PC-3 (cell line): ENCODE results near the gene PRRX1. TPM values are rescaled to one million over a fixed set of nuclear protein-coding genes. Genes with fewer than 3 reads are reported as not detected.

Experiments used
- ATAC-seq: fragments of 200-7000 bp; cut with Tn5 transposase; 2 replicates; pipeline ENCODE4 v1.9.1; 2020; ENCODE audit warnings: mild to moderate bottlenecking, moderate library complexity
- BruUV-seq: library from RNA; stranded (reverse); fragments of 400-500 nt; replicated peaks from 2 replicates; lab custom pipeline; 2021; lab: Mats Ljungman, UMichigan
- CTCF ChIA-PET: fragments of 300-600 bp; sonication (Branson Sonifier 250); formaldehyde crosslinking; loops from one replicate; lab custom pipeline; 2022; ENCODE audit warnings: antibody characterized with exemption; lab: Charles Lee
- POLR2A ChIA-PET: fragments of 300-600 bp; sonication (Branson Sonifier 250); formaldehyde crosslinking; loops from one replicate; lab custom pipeline; 2022; ENCODE audit warnings: antibody characterized with exemption; ENCODE audit not compliant: unreplicated experiment; lab: Charles Lee
- DNase-seq: peaks from one replicate; pipeline ENCODE4 v3.0.0-alpha.2; 2015
- H2AFZ ChIP-seq: fragments of 300-600 bp; sonication (generic); 2 replicates; pipeline ENCODE4 v1.6.0; 2016; ENCODE audit warnings: antibody characterized with exemption, low read length
- H3F3A ChIP-seq: fragments of 300-600 bp; sonication (generic); one replicate; pipeline ENCODE4 v1.6.0; 2017; ENCODE audit warnings: antibody characterized with exemption, low read length, control low read depth, mild to moderate bottlenecking; ENCODE audit not compliant: unreplicated experiment
- H3K27ac ChIP-seq: fragments of 300-600 bp; sonication (generic); 2 replicates; pipeline ENCODE4 v1.5.1; 2016; ENCODE audit warnings: mild to moderate bottlenecking, low read length
- H3K27me3 ChIP-seq: fragments of 300-600 bp; sonication (generic); 2 replicates; pipeline ENCODE4 v1.6.1; 2016; ENCODE audit warnings: low read length, mixed read lengths
- H3K36me3 ChIP-seq: fragments of 300-600 bp; sonication (generic); 2 replicates; pipeline ENCODE4 v1.6.1; 2016; ENCODE audit warnings: low read depth, mixed run types, low read length, mixed read lengths
- H3K4me1 ChIP-seq: fragments of 300-600 bp; sonication (generic); 2 replicates; pipeline ENCODE4 v1.5.1; 2016; ENCODE audit warnings: low read length; ENCODE audit not compliant: insufficient read depth
- H3K4me2 ChIP-seq: fragments of 300-600 bp; sonication (generic); 2 replicates; pipeline ENCODE4 v1.6.0; 2016; ENCODE audit warnings: low read length
- H3K4me3 ChIP-seq: fragments of 300-600 bp; sonication (generic); 2 replicates; pipeline ENCODE4 v1.5.1; 2016; ENCODE audit warnings: mild to moderate bottlenecking, low read length, mixed read lengths
- H3K79me2 ChIP-seq: fragments of 300-600 bp; sonication (generic); 2 replicates; pipeline ENCODE4 v1.6.1; 2017; ENCODE audit warnings: low read length, mixed read lengths
- H3K9ac ChIP-seq: fragments of 300-600 bp; sonication (generic); 2 replicates; pipeline ENCODE4 v1.6.0; 2016; ENCODE audit warnings: mild to moderate bottlenecking, low read length
- H3K9me2 ChIP-seq: fragments of 300-600 bp; sonication (generic); replicated peaks from 2 replicates; pipeline ENCODE4 v1.6.1; 2016; ENCODE audit warnings: mixed run types, low read length, mixed read lengths
- H3K9me3 ChIP-seq: fragments of 300-600 bp; sonication (generic); 2 replicates; pipeline ENCODE4 v1.6.1; 2016; ENCODE audit warnings: low read length, mixed read lengths
- H4K20me1 ChIP-seq: fragments of 300-600 bp; sonication (generic); 2 replicates; pipeline ENCODE4 v1.6.1; 2016; ENCODE audit warnings: low read length, mixed read lengths
- CTCF ChIP-seq: fragments of 300-600 bp; sonication (generic); conservative IDR thresholded peaks from 2 replicates; pipeline ENCODE4 v1.5.1; 2017; ENCODE audit warnings: antibody characterized with exemption, low read depth, mild to moderate bottlenecking, low read length
- EZH2 ChIP-seq: fragments of 300-600 bp; sonication (generic); IDR thresholded peaks from one replicate; pipeline ENCODE4 v1.6.1; 2017; ENCODE audit warnings: antibody characterized with exemption, mild to moderate bottlenecking, low read length; ENCODE audit not compliant: unreplicated experiment
- EZH2phosphoT487 ChIP-seq: fragments of 300-600 bp; sonication (generic); IDR thresholded peaks from 2 replicates; pipeline ENCODE4 v1.6.1; 2018; ENCODE audit warnings: mild to moderate bottlenecking, antibody characterized with exemption, low read length, borderline replicate concordance
- intact Hi-C: fragments of 100-400 bp; cut with micrococcal nuclease; formaldehyde crosslinking; loops from 2 replicates; pipeline ENCODE4 v1.9.0; 2023
- total RNA-seq: library from RNA; depleted of rRNA; stranded (reverse); fragments of >200 nt; gene quantifications from 2 replicates; pipeline ENCODE4 v1.2.3, GENCODE V29; 2014

Gene PRRX1
- total RNA-seq, 1 experiment from 2014 or later: not detected

GRCh38 chr1:170669586-170670530 is 5.9 kb downstream of the PRRX1 start:
- ATAC-seq: no peak
- Histone ChIP-seq H3K9me2 (no peaks in the 10 kb centered on the region), H3K27ac (no peak overlapping the region), H3F3A (no peaks in the 10 kb centered on the region), H3K36me3 (no peaks in the 10 kb centered on the region), H3K27me3 (peaks cover 47% of the 10 kb centered on the region), H3K4me1 (no peaks in the 10 kb centered on the region), H3K79me2 (no peaks in the 10 kb centered on the region), H3K9me3 (no peaks in the 10 kb centered on the region), H4K20me1 (no peaks in the 10 kb centered on the region), H3K9ac (no peak overlapping the region), H2AFZ (no peak overlapping the region), H3K4me3 (no peak overlapping the region), H3K4me2 (no peak overlapping the region)
- intact Hi-C loops: no loop called here
- DNase-seq: no peak
- POLR2A ChIA-PET: no interaction called here
- no TSS peak for BruUV-seq
- CTCF ChIA-PET: no interaction called here
- no peak for TF ChIP-seq CTCF
- no peak for TF ChIP-seq EZH2
- no peak for TF ChIP-seq EZH2phosphoT487

GRCh38 chr1:170670802-170671628 is 7.1 kb downstream of the PRRX1 start:
- H3K27ac ChIP-seq: no peak overlapping the region
- no peak overlapping the region for H3K9ac ChIP-seq
- H3F3A ChIP-seq: no peaks in the 10 kb centered on the region
- H3K4me2 ChIP-seq: no peak overlapping the region
- intact Hi-C loops: no loop called here
- no peaks in the 10 kb centered on the region for H3K36me3 ChIP-seq
- H3K4me1 ChIP-seq: no peaks in the 10 kb centered on the region
- H4K20me1 ChIP-seq: no peaks in the 10 kb centered on the region
- ChIA-PET CTCF (no interaction called here), POLR2A (no interaction called here)
- H2AFZ ChIP-seq: no peak overlapping the region
- DNase-seq (no peak), ATAC-seq (no peak)
- H3K4me3 ChIP-seq: no peak overlapping the region
- no peaks in the 10 kb centered on the region for H3K9me3 ChIP-seq
- no peaks in the 10 kb centered on the region for H3K9me2 ChIP-seq
- no peaks in the 10 kb centered on the region for H3K79me2 ChIP-seq
- BruUV-seq: no TSS peak
- TF ChIP-seq EZH2phosphoT487 (no peak), CTCF (peak; percentile 33)
- H3K27me3 ChIP-seq: peaks cover 52% of the 10 kb centered on the region
